HepG2 (cell line): ENCODE measurements around the gene KRT2.

Experiments
- CHD2 ChIP-seq: IDR thresholded peaks from 2 replicates; pipeline ENCODE4 v1.6.1; 2011; ENCODE audit warnings: low read depth, low read length, improper control_type of control experiment
- NR1H2 ChIP-seq: sonication (generic); formaldehyde crosslinking; IDR thresholded peaks from 2 replicates; pipeline ENCODE4 v1.8.1; 2022; ENCODE audit warnings: low read depth, missing genetic modification reagents, borderline replicate concordance
- ZNF572 ChIP-seq: sonication (generic); formaldehyde crosslinking; IDR thresholded peaks from 2 replicates; pipeline ENCODE4 v1.5.1; 2020; ENCODE audit warnings: mild to moderate bottlenecking, missing genetic modification reagents
- TF ChIP-seq, protein P1 (sequence below): sonication (generic); formaldehyde crosslinking; IDR thresholded peaks from 2 replicates; pipeline ENCODE4 v1.5.0; 2020; ENCODE audit warnings: mild to moderate bottlenecking, missing genetic modification reagents, moderate library complexity

DNA sequence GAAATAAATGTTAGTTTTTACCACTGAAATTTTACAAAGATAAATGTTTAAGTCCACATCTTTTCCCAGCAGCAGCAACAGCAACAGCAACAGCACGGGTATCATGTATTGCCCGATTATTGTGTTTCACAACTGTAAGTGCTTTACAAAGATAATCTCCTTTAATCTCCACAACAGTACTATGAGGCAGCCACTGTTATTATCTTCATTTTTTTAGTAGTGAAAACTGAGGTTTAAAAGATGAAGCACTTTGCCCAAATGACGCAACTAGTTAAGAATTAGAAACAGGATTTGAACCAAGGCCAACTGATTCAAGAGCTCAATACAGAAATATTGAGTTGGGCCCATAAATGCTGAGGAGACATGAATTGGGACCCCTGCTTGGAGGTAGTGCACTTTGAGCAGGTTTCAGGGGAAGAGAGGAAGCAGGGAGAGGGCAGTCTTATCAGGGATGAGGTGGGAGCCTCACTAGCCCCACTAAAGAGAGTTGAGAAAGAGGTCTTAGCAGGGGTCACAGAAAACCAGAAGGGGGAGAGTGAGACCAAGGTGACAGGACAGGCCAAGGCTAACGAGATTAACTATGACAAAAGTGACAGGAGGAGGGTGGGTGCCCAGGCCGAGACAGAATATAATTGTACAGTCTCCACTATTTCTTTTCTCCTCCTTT, 15.3 kb downstream of the KRT2 start:
- TF ChIP-seq NR1H2 (CRISPR knock-in tag) (no peak), CHD2 (no peak), ZNF572 (CRISPR knock-in tag) (no peak)
- TF ChIP-seq, protein P1, sequence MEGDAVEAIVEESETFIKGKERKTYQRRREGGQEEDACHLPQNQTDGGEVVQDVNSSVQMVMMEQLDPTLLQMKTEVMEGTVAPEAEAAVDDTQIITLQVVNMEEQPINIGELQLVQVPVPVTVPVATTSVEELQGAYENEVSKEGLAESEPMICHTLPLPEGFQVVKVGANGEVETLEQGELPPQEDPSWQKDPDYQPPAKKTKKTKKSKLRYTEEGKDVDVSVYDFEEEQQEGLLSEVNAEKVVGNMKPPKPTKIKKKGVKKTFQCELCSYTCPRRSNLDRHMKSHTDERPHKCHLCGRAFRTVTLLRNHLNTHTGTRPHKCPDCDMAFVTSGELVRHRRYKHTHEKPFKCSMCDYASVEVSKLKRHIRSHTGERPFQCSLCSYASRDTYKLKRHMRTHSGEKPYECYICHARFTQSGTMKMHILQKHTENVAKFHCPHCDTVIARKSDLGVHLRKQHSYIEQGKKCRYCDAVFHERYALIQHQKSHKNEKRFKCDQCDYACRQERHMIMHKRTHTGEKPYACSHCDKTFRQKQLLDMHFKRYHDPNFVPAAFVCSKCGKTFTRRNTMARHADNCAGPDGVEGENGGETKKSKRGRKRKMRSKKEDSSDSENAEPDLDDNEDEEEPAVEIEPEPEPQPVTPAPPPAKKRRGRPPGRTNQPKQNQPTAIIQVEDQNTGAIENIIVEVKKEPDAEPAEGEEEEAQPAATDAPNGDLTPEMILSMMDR (CRISPR knock-in tag), result no peak
